ENCODE data around the gene PACS2.
A peak's percentile ranks its signal among the peaks of the same experiment; 100 is the strongest.
"Not testable (repeated sequence)": the region's sequence is repeated elsewhere in the genome, so short reads cannot be mapped to it uniquely, and the experiment has no call there.

PACS2 gene

GRCh38 chr14:105314287-105315200 is at the start of gene PACS2:
Gene PACS2, plus strand, starts transcription at chr14:105314748. Its CDS starts 171 bp downstream, at chr14:105314919.
- DNase-seq (ENCODE audit: low read depth, low spot score), result peak; percentile 57

DNA sequence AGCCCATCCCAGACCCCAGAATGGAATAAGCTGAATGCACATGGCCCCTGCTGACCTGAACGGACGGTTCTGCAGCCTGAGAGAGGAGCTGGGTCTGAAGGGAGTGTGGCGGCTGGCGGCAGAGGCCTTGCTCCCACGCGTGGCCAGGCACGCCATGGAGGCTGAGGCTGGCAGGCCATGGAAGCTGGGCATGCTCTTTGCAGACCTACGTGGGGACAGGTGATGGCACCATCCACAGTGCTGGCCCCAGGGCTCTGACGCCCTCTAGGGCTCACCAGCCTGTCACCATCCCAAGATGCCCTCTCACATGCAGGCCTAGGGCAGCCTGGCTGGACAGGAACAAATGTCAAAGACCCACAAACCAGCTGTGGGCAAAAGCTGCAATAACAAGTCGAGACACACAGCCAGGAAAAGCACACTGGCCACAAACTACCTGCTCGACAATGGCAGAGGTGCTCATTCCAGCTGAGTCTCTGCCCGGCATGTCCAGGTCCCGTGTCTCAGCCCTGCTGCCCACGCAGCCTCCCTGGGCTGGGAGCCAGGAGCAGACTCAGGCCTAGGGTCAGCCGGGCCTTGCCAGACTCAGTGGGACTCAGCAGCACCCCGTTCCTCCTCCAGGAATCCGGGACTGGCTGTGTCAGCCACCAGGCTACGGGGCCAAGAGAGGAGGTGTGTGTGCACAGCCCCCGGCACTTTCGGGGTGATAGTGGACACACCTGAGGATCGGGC is 46.6 kb upstream of the PACS2 start:
- no peak for DNase-seq (ENCODE audit: low read depth, low spot score)

DNA sequence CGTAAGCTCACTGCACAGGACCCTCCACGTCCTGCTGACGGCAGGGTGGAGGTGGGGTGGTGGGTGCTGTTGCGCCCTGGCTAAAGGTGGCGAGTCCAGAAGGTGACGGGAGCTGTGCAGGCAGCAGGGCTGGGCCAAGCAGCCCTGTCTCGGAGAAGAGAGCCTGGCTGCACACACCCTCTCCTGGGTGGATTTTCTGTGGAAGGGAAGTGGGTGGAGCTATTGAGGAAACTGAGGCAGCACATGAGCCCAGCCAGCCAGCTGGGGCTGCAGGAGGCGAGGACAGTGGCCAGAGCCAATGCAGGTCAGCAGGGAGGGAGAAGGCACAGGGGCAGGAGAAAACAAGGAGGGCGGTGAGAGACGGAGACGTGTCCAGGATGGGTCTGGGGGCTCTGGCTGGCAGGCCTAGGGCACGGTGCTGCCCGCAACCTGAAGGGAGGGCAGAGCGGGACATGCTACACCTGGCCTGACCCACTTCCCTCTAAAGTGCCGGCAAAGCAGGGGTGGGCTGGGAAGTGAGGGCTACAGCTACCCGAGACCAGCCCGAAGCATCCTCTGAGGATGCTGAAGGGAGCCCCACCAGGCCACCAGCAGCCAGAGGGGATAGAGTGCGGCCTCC is 45.7 kb upstream of the PACS2 start:
- no peak for DNase-seq (ENCODE audit: low read depth, low spot score)

DNA sequence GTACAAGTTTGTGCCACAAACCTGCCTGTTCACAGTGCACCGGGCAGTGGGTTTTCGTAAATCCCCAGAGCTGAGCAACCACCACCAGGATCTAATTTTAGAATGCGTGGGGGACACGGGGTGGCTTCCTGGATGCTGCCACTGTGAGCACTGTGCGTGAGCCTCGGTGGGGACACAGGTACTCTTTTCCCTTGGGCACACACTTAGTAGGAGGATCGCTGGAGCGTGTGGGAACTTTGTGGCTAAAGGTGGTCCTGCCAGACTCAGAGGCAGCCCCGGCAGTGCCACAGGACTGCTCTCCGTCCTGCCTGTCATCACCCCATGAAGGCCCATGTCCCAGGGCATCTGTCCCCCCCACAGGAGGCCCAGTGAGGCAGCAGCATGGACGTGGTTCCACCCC is 45.1 kb upstream of the PACS2 start:
- no peak for DNase-seq (ENCODE audit: low read depth, low spot score)

- no peak for DNase-seq (ENCODE audit: low read depth, low spot score)
These were observed 43.2 kb upstream of the PACS2 start for GRCh38 chr14:105271224-105271890.

DNA sequence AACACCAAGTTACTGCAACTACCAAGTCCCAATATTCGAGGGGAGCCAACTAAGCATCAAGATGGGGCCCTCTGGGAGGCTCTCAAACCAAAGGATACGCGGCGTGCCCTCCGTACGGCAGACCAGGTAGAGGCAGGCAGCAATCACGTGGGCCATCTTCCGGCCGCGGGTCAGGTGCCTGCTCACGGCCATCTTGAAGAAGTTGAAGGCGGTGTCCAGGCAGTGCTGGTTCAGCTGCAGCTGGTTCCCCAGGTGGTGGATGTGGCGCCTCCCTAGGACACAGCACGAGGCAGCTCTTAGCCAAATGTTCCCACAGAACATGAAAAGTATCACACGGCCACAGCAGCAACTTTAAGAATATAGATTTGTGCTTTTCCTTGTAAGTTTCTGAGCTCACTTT is 41.9 kb upstream of the PACS2 start:
- DNase-seq (ENCODE audit: low read depth, low spot score), result no peak

DNA sequence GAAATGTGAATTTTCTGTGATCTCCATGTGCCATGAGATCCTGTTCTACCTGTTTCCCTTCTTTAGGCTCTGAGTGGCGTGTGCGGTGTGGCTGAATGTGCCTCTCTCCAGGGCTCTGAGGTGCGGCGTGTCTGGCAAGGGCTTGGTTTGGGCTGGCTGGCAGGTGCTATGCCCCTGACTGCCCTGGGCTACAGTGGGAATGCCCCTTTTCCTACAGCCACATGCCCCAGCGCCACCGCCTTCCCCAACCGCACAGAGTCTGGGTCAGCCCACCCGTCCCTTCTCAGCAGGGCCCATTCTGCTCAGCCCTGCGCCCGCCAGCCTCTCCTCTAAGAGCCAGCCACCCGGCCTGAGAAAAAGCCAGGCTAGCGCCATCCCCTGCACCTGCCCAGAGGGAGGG is 41.5 kb upstream of the PACS2 start:
- DNase-seq (ENCODE audit: low read depth, low spot score), result no peak

DNA sequence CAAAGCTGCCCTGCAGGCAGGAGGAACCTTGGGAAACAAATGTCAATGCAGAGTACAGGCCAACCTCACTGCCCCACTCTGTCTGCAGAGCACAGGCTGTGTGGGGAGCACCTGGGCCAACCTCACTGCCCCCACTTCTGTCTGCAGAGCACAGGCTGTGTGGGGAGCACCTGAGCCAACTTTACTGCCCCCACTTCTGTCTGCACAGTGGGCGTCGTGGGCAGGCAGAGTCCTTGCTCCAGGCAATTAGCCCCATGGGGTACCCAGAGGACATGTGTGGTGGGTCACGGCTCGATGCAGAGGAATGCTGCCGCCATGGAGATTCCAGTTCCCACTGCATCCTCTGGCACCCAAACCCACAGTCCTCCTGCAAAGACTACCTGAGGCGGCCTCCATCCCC is 39.9 kb upstream of the PACS2 start:
- no peak for DNase-seq (ENCODE audit: low read depth, low spot score)

GRCh38 chr14:105275267-105275946 is 39.1 kb upstream of the PACS2 start:
- DNase-seq (ENCODE audit: low read depth, low spot score), result no peak

GRCh38 chr14:105277448-105277847 is 37.1 kb upstream of the PACS2 start:
- not testable (repeated sequence) for DNase-seq (ENCODE audit: low read depth, low spot score)

GRCh38 chr14:105279642-105280361 is 34.7 kb upstream of the PACS2 start:
- DNase-seq (ENCODE audit: low read depth, low spot score), result no peak

- DNase-seq (ENCODE audit: low read depth, low spot score), result no peak
These were observed 34.0 kb upstream of the PACS2 start for GRCh38 chr14:105280525-105280924.

GRCh38 chr14:105281371-105282097 is 33.0 kb upstream of the PACS2 start:
- no peak for DNase-seq (ENCODE audit: low read depth, low spot score)

DNA sequence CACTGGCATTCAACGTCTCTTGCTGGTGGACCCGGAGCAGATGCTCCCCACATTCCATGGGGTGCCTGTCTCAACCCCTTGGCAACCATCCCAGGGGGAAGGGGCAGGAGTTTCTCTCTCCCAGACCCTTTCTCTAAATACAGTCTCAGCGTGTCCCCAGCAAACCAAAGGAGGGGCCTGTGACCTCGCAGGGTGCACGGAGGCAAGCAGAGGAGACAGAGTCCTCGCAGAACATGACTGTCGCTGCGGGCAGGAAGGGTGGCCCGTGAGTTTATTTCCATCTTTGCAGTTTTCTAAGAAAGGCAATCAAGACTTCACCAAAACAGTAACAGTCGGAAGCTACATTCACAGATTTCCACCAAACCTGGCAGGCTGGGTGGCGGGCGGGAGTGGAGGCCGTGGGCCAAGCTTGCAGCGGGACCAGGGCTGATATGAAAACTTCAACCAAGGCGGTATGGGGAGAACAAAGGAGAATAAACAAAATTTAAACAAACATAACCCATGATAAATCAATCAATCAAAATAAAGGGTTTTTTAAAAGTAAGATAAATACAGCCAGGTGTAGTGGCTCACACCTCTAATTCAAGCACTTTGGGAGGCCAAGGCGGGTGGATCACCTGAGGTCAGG is 32.3 kb upstream of the PACS2 start:
- no peak for DNase-seq (ENCODE audit: low read depth, low spot score)

- DNase-seq (ENCODE audit: low read depth, low spot score), result no peak
These were observed 31.5 kb upstream of the PACS2 start for GRCh38 chr14:105283028-105283427.

DNA sequence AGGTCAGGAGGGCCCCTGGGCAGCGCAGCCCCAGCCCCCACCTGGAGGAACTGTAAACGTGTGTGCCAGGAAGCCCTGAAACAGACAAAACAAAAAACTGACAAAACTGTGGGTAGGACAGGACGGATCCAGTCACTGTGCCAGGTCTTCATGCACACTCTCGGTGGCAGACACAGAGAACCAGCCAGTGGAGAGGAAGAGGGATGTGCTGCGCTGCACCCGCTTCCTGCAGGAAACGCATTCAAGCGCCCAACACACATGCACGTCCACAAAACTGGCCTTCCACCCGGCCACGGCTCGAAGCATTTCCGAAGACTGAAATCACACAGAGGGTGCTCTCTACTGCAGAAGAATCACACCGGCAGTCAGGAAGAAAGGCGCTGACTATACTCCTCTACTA is 30.6 kb upstream of the PACS2 start:
- DNase-seq (ENCODE audit: low read depth, low spot score), result no peak

DNA sequence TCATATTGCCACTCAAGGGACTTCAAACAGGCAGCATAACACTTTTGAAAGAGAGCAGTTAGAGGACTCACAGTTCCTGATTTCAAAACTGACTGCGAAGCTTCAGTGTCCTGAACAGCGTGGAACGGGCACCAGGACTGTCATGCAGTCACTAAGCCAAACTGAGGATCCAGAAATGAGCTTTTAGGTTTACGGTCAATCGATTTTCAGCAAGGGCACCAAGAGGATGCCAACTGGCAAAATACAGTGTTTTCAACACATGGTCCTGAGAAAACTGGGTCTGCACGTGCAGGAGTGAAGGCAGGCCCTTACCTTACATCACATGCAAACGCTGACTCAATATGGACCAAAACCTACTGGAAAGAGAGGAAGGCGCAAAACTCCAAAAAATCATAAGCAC is 29.4 kb upstream of the PACS2 start:
- DNase-seq (ENCODE audit: low read depth, low spot score), result no peak

- no peak for DNase-seq (ENCODE audit: low read depth, low spot score)
These were observed 27.8 kb upstream of the PACS2 start for GRCh38 chr14:105286759-105287144.
